Ovary (tissue), 9 donors: ENCODE measurements around the gene DGKI. TPM values are rescaled to one million over a fixed set of nuclear protein-coding genes. Genes with fewer than 3 reads are reported as not detected.

Source experiments
- DNase-seq, 5 donors: peaks; one replicate each; pipeline ENCODE4 v3.0.0-alpha.2; 2019 to 2020
- H3K27ac ChIP-seq, 2 donors: fragments of 200-600 bp; one replicate each; pipeline versions ENCODE4 v1.5.1 to v1.8.0; 2019 to 2022
- H3K27me3 ChIP-seq: fragments of 200-600 bp; one replicate; pipeline ENCODE4 v1.8.0; 2022
- H3K36me3 ChIP-seq: fragments of 200-600 bp; sonication (generic); one replicate; pipeline ENCODE4 v1.5.1; 2019
- H3K4me1 ChIP-seq: one replicate; pipeline ENCODE4 v1.8.1; 2013; ENCODE audit warnings: mild to moderate bottlenecking, moderate library complexity; ENCODE audit not compliant: insufficient read depth
- H3K4me3 ChIP-seq: fragments of 200-600 bp; sonication (generic); one replicate; pipeline ENCODE4 v1.5.1; 2017
- H3K9me3 ChIP-seq, 2 donors: fragments of 200-600 bp in 1 of 2; sonication (generic) in 1 of 2; one replicate each; pipeline versions ENCODE4 v1.5.1 to v1.8.1; 2013 to 2019; ENCODE audit warnings: mild to moderate bottlenecking in 1 of 2, moderate library complexity in 1 of 2
- EP300 ChIP-seq: sonication (generic); formaldehyde crosslinking; IDR thresholded peaks from one replicate; pipeline ENCODE4 v1.6.1; 2017; ENCODE audit warnings: antibody characterized with exemption
- POLR2A ChIP-seq: fragments of 450-650 bp; IDR thresholded peaks from one replicate; pipeline ENCODE4 v1.6.1; 2017; ENCODE audit warnings: antibody characterized with exemption, mild to moderate bottlenecking, moderate library complexity
- WGBS, 3 donors: extraction: QIAGEN DNeasy Blood & Tissue Kit in 1 of 3; methylation state at CpG; one replicate each; pipeline versions ENCODE4 v1.1.5 to v1.1.7; 2013 to 2017; 5-methylcytosine and 5-hydroxymethylcytosine counted together
- intact Hi-C, 4 donors: fragments of 100-400 bp; cut with DNase I; formaldehyde crosslinking; loops; one replicate each; pipeline versions ENCODE4 v1.11.0 to v1.15.1; 2022 to 2023
- polyA plus RNA-seq, 2 donors: library from polyadenylated mRNA; stranded (reverse); fragments of 200-250 nt in 1 of 2; fragments of 350-450 nt in 1 of 2; fragmentation: Illumina TruSeq in 1 of 2; extraction: RNeasy Lipid Tissue Mini Kit (QIAGEN cat#74804) in 1 of 2; gene quantifications; one replicate each; pipeline ENCODE4 v1.2.3, GENCODE V29; 2013 to 2014
- total RNA-seq, 7 donors: library from RNA; depleted of rRNA in 2 of 7; stranded (reverse); fragments of >200 nt in 2 of 7; fragmentation: NEBNext Ultra II Directional in 3 of 7; extraction: Animal tissue kit (Norgen Biotek cat#: 25700) in 3 of 7; gene quantifications; one replicate each; pipeline versions ENCODE4 v1.1.0 to v1.2.4, GENCODE V29; 2016 to 2023
- TF ChIP-seq, protein P1 (sequence below), 3 donors: fragments of 450-650 bp in 2 of 3; fragments of 200-600 bp in 1 of 3; IDR thresholded peaks; one replicate each; pipeline versions ENCODE4 v1.5.1 to v1.8.0; 2016 to 2022; ENCODE audit warnings: antibody characterized with exemption in 3 of 3, mild to moderate bottlenecking in 1 of 3
- donor health status: DM: no; HTN: no; CAD: no; lungs with moderate emphysema.
- donor health status: DM: no; HTN: no; CAD: no.
- donor health status: Bipolar disorder and iron deficiency.
- donor health status: DM: yes; HTN: yes; CAD: no.
- donor health status: DM: no; HTN: no; CAD: no.
- donor health status: DM: yes; HTN: yes; CAD: no.

The DGKI gene
- total and polyA plus RNA-seq, 9 donors = 0.10 to 1.3 (median 0.29) TPM

GRCh38 chr7:137446025-137446424, 400.7 kb downstream of the DGKI start:
- H3K27me3 ChIP-seq = no peaks in the 10 kb centered on the region
- no peak overlapping the region for H3K27ac ChIP-seq
- 57 to 73% (median 71%) methylated on average over 3 of the region's 3 CpGs for WGBS, 3 donors
- DNase-seq = no peak
- no peaks in the 10 kb centered on the region for H3K4me1 ChIP-seq
- H3K36me3 ChIP-seq = no peaks in the 10 kb centered on the region
- intact Hi-C loops = no loop called here
- no peaks in the 10 kb centered on the region for H3K9me3 ChIP-seq
- TF ChIP-seq EP300 = no peak
- TF ChIP-seq, protein P1, sequence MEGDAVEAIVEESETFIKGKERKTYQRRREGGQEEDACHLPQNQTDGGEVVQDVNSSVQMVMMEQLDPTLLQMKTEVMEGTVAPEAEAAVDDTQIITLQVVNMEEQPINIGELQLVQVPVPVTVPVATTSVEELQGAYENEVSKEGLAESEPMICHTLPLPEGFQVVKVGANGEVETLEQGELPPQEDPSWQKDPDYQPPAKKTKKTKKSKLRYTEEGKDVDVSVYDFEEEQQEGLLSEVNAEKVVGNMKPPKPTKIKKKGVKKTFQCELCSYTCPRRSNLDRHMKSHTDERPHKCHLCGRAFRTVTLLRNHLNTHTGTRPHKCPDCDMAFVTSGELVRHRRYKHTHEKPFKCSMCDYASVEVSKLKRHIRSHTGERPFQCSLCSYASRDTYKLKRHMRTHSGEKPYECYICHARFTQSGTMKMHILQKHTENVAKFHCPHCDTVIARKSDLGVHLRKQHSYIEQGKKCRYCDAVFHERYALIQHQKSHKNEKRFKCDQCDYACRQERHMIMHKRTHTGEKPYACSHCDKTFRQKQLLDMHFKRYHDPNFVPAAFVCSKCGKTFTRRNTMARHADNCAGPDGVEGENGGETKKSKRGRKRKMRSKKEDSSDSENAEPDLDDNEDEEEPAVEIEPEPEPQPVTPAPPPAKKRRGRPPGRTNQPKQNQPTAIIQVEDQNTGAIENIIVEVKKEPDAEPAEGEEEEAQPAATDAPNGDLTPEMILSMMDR (IDR thresholded peaks at IDR 0.05) = no peak
- H3K4me3 ChIP-seq = no peak overlapping the region

DNA sequence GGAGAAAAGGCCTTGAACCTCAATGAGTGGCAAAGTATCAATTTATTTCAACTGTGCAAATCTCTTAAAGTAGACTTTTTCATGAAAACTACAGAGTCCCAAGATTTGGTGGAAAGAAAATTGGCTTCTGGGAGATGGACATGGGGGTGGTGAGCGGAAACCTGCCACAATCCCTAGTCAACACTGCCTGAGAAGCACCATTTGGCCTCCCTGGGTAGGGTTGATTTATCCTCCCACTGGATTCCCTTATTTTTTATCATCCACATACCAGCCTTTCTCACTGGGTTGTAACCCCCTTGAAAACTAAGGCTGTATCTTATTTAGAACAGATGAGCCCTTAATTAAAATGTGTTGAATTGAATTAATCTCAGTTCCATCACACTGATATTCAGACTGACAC, 401.5 kb downstream of the DGKI start:
- 74 to 96% (median 94%) methylated on average over 1 of the region's 1 CpG for WGBS, 3 donors
- no peaks in the 10 kb centered on the region for H3K36me3 ChIP-seq

DNA sequence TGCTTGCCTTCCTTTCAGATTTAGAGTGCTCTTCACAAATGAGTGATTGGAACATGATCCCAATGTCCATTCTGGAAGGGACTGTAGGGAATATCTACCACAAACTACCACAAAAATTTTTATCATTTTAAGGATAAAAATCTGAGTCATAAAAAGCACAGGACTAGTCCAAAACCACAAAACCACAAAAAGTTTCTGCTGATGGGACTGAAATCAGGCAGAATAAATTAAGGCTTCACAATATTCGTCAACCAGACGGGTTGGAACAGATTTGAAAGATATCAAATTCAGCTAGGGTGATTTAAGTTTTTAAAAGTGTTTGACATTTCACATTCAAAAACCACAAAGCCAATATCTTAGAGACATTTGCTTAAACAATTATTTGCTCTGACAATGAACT, 403.2 kb downstream of the DGKI start:
- Histone ChIP-seq H3K36me3 (no peaks in the 10 kb centered on the region), H3K27ac (no peak overlapping the region), H3K4me3 (no peak overlapping the region), H3K27me3 (no peaks in the 10 kb centered on the region), H3K4me1 (no peaks in the 10 kb centered on the region), H3K9me3 (no peaks in the 10 kb centered on the region)
- DNase-seq = no peak
- intact Hi-C loops = no loop called here
- WGBS, 3 donors = 56 to 64% (median 57%) methylated on average over 2 of the region's 2 CpGs
- no peak for TF ChIP-seq EP300

More for the DNA sequence above, 401.5 kb downstream of the DGKI start:
- no peaks in the 10 kb centered on the region for H3K4me1 ChIP-seq
- H3K4me3 ChIP-seq = no peak overlapping the region
- intact Hi-C loops = no loop called here
- H3K27ac ChIP-seq = no peak overlapping the region
- H3K27me3 ChIP-seq = no peaks in the 10 kb centered on the region
- no peaks in the 10 kb centered on the region for H3K9me3 ChIP-seq
- no peak for DNase-seq
- TF ChIP-seq, protein P1 (IDR thresholded peaks at IDR 0.05) = no peak
- TF ChIP-seq POLR2A (no peak), EP300 (no peak)

DNA sequence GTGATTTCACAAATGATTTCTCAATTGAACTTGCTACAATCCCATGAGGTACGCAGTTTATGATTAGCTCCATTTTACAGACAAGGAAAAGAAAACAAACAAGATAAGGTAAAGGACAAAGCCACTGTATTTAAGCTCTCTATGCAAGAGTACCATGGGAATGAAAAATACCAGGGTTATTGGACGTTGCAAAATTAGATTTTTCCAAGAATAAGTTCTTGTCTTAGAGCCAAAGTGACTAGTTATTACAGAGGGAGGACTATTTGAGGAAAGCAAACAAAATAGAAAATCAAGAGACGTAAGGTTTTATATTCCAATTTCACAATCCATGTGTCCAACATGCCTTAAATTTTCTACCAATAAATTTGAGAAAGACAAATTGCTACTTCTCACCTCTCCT, 405.3 kb downstream of the DGKI start:
- TF ChIP-seq EP300 = no peak
- no peak for TF ChIP-seq POLR2A
- TF ChIP-seq, protein P1 (IDR thresholded peaks at IDR 0.05) = no peak
- 53 to 60% (median 55%) methylated on average over 3 of the region's 3 CpGs for WGBS, 3 donors
- no peak for DNase-seq
- Histone ChIP-seq H3K36me3 (no peaks in the 10 kb centered on the region), H3K9me3 (no peaks in the 10 kb centered on the region), H3K27ac (no peak overlapping the region), H3K4me1 (no peaks in the 10 kb centered on the region), H3K4me3 (no peak overlapping the region), H3K27me3 (no peaks in the 10 kb centered on the region)
- intact Hi-C loops = no loop called here

DNA sequence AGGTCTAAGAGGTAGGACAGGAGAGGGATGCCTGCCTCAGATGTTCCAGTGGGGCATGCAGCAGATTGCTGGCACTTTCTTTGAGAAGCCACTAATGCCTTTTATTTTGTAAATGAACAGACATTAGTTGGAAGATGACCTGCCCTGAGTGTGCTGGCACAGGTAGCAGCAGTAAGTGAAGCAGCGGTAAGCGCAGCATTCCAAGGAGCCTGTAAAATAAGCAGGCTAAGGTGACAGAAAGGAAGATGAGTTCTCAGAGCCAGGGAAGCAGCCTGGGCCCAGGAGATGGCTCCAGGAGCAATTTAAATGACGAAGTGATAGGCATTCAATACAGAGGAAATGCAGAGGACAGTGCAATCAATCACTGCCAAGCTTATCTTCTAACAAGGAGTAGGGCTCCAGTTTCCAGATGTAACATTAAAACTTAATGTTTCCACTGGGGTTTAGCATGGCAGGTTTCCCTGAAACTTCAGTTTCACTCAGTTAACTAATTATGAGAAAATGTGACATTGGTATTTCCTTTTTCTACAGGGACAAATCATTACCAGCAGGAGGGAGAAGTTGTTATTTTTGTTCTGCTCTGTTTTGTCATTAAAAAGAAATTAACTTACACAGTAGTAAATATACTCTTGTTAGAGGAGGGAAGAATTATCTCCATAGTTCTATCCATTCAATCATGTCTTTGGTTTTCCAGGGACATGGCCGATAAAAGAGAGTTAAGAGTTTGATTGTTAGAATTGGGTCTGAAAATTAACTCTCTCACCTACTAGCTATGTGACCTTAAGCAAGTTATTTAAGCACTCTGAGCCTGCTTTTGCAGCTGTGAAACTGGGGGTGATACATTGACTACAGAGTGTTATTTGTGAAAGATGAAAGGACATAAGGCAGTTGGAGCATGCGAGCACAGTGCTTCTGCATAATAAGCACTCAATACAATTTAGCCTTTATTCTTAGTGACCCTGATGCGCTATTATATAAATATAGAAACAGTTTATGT, 406.6 kb downstream of the DGKI start:
- Histone ChIP-seq H3K9me3 (no peaks in the 10 kb centered on the region), H3K27ac (no peak overlapping the region), H3K36me3 (no peaks in the 10 kb centered on the region), H3K4me1 (no peaks in the 10 kb centered on the region), H3K27me3 (no peaks in the 10 kb centered on the region), H3K4me3 (no peak overlapping the region)
- TF ChIP-seq, protein P1 (IDR thresholded peaks at IDR 0.05) = no peak
- no peak for TF ChIP-seq EP300
- no peak for TF ChIP-seq POLR2A
- DNase-seq = no peak
- WGBS, 3 donors = 53 to 73% (median 70%) methylated on average over 6 of the region's 6 CpGs
- intact Hi-C loops = no loop called here
